HS-27A (cell line): Measurements from ENCODE around the gene GID8.

ENCODE experiments used
- DNase-seq: peaks from one replicate; pipeline ENCODE4 v3.0.0-alpha.2; 2012; ENCODE audit warnings: low read depth, missing footprints

The GID8 gene

DNA sequence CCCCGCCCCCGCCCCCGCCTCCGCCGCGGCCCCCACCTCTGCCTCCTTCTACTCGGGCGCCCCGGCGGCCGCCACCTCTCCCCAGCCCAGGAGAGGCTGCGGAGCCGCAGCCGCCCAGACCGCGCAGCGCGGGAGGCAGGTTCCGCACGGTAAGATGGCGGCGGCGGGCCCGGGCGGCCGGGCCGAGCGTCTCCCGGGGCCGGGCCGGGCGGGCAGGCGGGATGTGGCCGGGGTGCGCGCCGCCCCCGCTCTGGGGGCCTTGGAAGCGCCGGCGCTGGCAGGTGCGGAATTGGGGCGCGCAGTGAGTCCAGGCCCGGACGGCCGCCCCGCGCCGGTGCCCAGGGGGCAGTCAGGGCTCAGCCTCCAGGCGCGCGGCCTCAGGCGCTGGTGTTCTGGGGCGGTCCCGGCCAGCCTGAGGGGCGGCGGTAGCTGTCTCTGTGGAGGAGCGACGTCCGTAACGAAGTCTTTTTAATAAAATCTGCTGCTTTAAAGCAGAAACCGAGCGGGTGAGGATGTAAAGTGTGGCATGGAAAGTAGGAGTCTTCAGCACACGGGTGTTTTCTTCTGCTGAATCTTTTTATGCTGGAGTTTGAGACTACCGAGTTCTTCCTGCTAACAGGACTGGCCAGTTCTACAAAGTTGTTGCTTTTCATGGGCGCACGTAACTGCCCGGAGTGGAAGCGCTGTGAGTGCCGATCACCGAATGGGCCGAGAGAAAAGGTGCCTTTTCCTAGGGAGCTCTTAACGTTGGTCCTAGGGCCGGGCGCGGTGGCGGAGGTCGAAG is at the start of gene GID8:
GID8 (plus strand) TSS at position 43 of the 784 bp plus-strand sequence. CDS start 3,356 bp downstream, outside the sequence.
- peak; percentile 12 for DNase-seq

DNA sequence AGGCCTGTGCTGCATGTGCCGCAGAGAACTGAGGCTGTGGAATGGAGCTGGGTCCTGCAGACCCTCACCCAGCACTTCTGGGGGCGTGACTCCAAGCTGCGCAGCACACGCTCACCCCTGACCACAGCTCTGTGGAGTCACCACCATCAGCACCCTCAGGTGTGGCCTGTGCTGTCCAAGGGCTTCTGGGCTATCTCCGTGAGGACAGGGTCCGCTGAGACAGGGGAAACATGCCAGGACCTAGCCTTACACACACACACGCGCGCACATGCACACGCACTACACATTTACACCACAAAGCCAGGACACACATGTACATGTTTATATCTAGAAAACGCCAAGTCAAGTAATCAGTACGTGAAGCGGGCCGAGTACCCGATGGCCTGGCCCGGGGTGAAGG is 49.5 kb upstream of the GID8 start:
- no peak for DNase-seq

DNA sequence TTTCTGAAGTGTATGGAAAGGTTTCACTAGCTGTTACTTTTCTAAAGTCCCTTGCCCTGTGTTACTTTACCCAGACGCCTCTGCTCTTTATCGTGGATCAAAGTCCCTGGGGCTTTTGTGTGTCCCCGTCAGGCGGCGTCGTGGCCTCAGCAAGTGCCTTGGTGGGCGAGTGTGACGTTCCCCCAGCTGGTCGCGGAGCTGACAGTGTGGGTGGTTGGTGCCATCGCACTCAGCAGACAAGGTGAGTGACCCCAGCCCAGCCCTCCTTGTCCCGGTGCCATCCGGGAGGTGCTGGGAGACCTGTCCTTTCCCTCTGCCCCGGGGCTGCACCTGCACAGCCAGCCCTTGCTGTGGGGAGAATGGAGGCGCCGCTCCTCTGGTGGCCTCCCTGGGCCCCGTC is 49.0 kb upstream of the GID8 start:
- DNase-seq, result no peak

DNA sequence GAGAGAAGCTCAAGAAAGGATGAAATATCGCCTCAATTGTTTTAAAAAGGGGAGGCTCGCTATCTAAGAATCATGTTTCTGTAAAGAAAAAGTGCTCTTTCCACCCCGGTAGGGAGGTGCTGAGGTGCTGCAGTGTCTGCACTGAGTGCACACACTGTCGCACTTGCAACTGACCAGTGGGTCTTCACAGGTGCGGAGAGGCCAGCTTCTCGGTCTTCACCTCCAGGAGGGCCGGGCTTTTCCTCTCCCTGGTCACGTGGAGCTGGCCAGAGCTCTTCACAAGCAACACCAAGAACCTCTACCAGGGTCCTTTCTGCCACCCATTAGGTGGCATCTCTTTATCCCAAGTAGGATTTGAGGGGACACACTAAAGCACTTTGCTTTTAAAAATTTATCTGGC is 48.5 kb upstream of the GID8 start:
- no peak for DNase-seq

DNA sequence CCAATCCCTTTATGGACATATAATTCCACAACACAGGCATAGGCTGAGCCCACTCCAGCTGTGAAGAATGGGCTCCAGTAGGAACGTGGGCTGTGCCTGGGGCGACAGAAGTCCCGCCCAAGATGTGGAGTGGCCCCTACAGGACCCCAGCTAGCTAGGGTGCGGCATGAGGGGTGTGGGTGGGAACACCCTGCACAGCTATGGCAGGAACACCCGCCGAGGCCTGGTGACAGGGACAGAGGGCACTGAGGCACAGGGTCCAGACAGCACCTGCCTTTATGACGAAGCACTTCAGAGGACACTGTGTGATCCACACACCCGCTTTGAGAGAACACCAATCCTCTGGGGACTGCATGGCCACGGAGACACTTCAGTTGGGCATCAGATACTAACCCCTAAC is 48.1 kb upstream of the GID8 start:
- no peak for DNase-seq

DNA sequence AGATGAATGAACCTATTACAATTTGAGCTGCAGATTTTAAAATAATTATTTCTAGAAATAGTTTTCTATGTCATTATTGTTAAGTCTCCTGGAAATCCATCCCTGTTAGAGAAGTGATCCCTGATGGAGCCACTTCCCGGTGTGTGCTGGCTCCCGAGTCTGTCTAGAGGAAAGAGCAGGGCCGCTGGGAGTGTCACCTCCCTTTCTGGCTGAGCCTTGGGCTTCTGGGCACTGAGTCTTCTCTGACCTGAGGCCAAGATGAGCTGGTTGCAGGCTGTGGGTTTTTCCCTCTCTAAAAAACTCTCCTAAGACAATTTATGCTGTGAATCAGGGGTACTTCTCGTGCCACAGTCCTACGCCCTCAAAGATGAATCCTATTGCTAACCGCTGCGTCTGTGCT is 47.5 kb upstream of the GID8 start:
- DNase-seq, result no peak

DNA sequence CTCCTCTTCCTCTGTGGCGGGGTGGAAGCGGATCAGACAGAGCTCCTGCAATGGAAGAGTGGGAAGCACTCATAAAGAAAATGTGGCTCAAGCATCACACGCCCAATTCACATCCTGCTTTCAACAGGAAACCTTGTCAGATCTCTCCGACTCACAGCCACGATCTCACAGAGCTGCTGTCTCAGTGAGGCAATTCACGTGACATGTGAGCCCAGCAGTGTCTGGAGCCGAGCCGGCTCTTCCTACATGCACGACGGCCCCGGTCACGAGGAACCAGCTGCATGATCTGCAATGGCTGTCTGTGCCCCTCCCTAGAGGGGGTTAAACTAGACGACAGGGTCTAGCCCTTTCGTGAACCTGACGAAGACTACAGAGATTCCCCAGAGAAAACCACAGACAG is 46.8 kb upstream of the GID8 start:
- DNase-seq, result no peak

DNA sequence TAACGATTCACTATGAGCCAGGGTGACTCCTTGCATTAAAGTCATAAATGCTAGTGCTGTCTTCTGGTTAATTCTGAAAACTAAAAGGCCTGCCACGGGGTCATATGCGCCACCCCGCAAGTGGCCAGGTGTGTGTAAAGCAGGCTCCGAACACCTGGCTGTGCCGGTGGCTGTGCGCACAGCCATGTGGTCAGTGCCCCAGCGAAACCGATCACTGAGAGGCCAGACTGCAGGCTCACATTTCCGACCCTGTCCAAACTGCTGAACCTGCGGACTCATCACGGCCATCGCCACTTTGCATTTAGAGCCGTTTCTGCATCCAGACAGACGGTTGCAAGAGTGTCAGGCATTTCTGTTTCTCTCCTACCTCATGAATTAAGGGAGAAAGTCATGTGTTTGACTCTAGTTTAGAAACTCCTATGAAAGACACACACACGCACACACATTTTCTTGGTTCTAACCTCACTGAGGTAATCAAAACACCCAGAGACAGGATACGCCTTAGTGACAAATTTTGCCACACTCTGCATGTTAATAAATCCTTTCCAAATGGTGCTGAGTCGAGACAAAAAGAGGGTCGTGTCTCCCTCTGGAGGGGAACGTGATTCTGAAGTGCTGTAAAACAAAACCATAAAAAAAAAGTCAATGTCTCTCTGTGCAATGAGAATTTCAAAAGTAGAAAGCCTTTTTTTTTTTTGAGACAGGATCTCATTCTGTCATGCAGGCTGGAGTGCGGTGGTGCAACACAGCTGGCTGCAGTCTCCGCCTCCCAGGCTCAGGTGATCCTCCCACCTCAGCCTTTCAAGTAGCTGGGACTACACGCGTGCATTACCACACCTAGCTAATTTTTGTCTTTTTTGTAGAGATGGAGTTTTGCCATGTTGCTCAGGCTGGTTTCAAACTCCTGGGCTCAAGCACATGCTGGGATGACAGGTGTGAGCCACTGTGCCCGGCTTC is 45.3 kb upstream of the GID8 start:
- DNase-seq, result no peak

DNA sequence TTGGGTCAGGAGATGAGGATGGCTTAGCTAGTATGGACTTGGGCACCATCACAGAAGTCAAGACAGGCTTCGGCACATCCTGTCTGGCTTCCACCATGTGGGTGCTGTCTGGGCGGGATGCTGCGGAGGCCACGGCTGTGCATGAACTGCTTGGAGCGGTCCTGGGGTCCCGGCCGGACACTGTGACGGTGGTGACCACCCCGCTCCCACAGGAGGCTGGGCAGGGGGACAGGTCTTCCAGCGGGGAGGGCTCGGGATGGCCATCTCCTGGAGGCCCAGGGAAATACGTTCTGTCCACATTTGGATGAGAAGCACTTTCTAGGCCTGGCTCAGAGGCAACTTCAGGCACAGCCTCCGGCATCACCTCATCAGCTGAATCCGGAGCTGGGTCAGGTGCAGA is 44.2 kb upstream of the GID8 start:
- no peak for DNase-seq

DNA sequence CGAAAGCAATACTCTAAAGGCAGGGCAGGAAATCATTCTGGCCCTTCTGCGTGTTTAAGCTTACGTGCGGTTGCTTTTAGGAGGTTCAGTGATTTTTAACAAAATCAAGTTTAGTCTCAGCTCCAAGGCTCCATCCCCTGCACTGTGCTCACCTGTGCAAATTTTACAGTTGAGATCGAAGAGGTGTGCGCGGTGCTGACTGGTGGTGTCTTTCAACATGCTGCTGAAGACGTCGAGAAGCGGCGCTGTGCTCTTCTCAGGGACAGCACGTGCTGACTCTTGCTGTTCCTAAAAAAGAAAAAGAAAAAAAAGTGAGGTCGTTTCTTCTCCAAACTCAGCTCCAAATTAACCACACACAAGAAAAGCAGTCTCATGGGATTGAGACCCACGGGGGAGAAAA is 43.7 kb upstream of the GID8 start:
- no peak for DNase-seq

DNA sequence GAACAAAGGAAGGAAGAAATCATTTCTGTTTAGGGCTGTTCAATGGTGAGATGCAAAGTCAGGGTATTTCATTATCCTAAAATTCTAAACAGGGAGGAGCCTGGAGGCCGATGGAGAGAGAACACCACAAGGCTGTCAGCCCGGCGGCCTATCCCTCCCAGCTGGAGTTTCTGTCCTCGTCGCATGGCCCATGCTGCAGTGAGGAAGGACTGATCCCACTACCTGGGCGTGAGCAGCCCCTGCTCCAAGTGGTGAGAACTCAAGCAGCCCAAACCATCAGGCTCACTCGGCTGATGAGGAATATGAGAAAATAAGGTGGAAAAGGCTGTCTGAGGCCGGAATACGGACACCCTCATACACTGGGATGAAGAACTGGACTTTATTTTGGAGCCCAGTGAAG is 42.4 kb upstream of the GID8 start:
- DNase-seq, result no peak

DNA sequence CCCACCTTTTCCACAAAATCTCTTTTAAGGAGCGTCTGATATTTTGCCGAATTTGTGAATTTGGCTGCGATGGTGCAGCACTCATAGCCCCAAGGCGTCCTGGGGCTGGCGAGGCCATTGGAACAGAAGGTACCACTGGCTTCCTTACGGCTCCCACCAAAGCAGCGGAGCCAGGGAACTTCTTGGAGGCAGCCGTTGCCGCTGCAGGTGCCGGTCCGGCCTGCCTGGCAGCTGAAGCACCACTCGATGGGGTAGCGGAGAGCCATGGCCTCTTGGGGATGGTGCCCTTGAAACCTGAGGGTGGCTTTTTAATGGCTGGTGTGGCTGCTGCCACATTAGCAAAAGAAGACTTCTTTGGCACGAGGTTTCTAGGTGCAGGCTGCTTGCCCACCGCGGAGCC is 41.4 kb upstream of the GID8 start:
- no peak for DNase-seq

DNA sequence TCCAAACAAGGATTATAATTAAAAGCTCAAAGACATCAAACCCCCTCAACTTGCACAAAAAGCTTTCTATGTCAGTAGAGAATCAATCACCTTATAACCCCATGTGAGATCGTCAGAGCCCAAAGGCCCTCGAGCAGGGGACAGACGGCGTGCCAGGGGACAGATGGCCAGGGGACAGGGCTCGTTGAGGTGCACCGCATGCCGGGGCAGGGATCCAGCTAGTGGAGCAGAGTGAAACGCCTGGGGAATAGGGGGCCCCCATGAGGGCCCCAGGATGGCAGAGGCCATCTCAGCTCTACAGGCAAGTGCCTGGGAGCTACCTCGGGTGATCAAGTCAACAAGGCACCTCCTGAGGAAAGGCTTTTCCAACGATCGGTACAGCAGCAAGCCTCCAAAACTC is 40.3 kb upstream of the GID8 start:
- DNase-seq, result no peak

DNA sequence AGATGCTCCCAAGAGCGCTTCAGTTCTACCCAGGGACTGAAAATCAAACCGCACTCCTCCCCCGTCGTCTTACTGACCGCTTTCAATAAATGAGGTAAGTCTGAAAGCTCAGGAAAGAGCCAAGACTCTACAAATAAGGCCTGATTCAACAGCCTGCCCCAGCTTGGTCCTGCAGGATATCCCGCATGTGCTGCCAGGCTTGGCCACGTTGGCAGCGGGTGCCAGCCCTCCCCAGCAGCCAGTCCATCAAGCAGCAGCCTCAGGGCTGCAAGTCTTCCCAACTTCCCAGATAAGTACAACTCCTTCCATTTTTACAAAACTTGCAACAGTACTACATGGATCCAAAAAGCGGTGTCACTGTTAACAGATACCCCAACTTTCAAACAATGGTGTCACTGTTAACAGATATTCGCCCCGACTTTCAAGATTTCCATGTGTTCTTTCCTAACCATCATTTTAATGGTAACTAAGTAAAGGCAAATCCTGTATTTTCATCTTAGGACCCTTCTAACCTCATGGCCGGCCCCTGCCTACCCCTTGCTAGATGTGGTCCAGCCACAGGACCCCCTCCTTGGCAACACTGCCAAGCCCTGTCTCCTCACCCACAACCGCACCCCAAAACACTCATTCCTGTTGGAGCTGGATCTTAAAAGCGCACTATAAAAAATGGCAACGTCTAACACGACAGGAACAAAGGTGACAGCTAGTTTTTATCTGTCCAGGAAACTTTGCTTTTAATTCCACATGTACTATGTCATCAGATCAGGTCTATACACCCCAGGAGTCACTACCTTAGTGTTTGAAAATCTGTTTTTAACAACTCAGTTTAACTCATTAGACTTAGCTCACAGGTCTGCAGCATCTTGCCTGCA is 39.6 kb upstream of the GID8 start:
- DNase-seq, result no peak

DNA sequence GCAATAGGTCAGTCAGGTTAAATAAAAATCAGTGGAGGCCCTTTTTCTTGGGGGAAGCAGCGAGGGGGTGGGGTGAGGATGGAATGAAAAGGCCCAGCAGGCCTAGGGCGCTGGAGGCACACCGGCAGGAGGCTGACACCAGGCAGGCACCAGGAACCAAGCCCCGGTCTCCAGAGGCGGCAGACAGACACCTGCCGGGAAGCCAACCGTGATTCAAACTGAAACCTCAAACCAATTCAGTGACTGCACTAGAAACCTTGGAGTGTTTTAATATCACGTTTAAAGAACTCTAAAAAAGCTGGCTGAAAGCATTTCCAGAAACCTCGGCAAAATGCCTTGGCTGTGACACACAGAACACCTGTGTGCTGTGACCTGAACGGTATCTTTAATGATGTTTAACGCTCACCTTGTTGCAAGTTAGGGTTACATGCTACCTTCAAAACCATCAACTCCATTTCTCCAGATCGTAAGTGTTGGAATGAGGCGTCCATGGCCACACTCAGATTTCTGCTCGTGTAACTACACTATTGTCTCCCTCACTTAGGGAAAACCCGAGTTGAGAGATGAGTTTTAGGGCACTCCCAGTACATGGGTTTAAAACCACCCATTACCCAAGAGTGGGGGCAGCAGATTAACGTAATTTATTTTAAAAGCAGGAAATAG is 38.8 kb upstream of the GID8 start:
- no peak for DNase-seq

DNA sequence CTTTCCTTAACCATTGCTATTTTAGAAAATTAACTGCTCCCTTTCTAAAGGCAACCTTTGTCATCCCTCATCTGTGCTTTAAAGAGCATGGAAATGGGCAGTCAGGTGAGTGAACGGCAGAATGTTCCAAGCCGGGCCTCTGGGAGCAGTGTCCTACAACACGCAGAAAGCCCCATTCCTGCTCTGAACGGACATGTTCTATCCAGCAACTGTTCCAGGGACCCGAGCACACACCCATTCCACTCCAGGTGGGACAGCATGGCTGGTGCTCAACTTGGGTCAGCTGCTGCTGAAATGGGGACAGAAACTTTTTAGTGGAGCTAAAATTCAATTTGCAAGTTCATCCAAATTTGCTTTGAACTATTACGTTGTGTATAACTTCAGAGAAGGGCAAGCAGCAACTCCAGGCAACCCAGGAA is 38.3 kb upstream of the GID8 start:
- no peak for DNase-seq

DNA sequence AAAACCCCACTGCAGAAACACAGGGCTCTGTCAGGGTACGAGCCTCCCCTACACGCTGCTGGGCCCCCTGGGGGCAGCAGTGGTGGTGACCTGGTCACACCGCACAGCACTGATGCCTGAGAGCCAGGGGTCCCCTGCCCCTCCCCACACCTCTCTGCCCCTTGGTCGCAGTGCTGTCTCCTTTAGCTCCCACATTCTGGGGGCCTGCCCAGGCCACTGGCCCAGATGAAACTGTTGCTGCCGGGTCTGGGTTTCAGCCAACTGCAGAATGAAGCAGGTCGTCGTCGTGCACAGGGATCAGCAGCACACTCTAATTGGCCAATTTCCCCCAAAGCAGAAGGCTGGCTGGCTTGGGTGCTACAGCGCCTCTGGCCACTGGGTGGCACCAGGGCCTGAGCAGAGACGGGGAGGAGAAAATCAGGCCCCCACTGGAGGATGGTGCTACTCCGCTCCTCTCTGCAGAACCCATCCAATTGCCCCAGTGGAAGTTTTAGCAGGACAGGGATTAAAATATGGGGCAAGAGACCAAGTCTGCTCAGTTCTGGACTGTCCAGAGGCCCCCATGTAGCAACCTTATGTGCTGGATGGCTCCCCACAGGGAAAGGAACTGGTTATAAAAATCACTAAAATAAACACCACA is 37.8 kb upstream of the GID8 start:
- DNase-seq, result no peak

DNA sequence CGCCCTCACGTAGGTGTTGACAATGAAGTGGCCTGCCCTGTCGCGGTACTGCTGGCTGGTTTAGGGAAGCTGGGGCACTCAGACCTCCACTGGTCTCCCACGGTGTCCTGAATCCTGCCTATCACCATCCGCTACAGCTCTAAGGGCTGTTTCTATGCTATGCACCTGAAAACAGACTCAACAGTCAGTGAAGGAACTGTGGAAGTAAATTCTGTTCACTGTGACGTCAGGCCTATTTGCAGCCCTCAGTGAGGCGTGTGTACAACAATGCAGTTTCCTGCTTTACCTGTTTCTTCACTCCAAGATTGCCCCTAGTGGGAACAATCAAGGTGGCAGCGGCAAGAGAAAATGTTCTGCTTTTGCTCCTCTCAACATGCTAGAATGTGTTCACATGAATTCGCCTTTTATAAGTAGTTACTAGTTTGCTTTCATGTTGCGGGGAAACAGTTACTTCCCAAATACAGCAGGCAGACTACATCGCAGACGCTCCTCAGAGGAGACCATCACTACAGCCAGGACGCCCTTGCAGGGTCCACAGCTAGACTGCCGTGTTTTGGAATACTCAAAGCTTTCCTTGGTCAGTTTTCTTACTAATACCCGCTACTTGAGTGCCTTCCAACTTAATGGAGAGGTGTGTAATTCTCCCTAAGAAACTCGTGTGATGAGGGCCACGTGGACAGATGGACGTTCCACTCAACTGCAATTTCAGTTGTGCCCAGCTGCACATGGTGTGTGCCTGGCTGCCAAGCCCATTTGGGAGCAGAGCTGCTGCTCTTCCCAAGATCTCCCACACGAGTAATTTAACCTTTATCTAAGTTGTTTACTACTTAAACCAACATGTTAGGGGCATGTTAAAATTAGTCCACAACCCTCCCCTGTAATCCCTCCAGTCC is 37.0 kb upstream of the GID8 start:
- no peak for DNase-seq

DNA sequence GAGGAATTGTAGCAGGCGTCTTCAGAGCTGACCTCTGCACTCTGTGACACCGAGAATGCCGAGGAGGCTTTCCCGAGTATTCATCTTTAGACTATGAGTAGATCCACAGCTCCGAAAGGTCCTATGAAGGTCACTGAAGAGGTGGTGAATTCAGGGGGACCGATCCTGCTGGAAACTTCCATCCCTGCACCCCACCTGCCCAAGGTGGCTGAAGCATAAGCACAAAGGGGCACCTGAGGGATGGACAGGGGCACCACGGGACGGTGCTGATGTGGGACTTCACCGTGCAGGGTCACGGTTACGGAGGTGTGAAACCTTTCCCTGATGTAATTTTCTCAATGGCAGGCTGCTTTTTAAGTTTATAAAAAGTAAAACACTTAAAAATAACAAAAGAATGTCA is 36.1 kb upstream of the GID8 start:
- DNase-seq, result no peak

DNA sequence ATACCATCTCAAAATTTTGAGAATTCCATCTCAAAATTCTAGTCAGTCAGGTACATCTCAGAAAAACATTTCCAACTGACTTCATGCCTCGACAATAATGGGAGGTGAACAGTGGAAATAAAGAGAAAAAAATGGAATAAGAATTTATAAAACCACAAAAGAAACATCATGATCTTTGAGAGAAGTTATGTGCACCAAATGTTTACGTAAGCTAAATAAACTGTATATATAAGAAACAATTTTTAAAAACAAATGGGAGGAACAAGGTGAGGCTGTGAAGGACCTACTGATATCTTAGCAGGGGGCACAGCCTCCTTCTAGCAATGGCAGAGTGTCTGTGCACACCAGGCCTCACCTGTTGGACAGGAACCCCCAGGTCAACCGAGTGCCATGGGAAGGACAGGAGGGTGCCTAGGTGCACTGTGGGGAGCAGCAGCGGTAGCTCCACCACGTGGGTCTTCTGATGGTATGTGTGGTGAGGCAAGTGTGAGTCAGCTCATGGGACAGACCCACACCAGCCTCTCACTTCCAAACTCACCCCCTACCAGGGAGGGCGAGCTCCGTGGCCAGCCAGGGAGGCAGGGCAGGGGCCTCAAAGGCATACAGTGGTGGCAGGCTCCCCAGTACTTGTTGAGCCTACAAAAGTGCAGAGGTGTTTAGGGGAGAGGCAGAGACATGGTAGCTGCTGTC is 34.9 kb upstream of the GID8 start:
- no peak for DNase-seq
